Fibroblast of lung (primary cell): Measurements from ENCODE around the gene COL27A1. TPM values are rescaled to one million over a fixed set of nuclear protein-coding genes. Genes with fewer than 3 reads are reported as not detected.

Experiments
- DNase-seq, 2 donors: peaks; one replicate each; pipeline versions ENCODE4 v3.0.0 to v3.0.0-alpha.2; 2010; ENCODE audit warnings: low read depth in 2 of 2
- H2AFZ ChIP-seq: 2 replicates; pipeline ENCODE4 v1.5.1; 2012; ENCODE audit warnings: low read length, control low read depth, inconsistent platforms
- H3K27ac ChIP-seq: 2 replicates; pipeline ENCODE4 v1.5.1; 2011; ENCODE audit warnings: low read length, control low read depth; ENCODE audit not compliant: insufficient read depth
- H3K27me3 ChIP-seq: 2 replicates; pipeline ENCODE4 v1.5.1; 2011; ENCODE audit warnings: mild to moderate bottlenecking, low read length; ENCODE audit not compliant: control insufficient read depth, insufficient read depth
- H3K36me3 ChIP-seq: 2 replicates; pipeline ENCODE4 v1.5.1; 2011; ENCODE audit warnings: low read length; ENCODE audit not compliant: control insufficient read depth, insufficient read depth
- H3K4me1 ChIP-seq: 2 replicates; pipeline ENCODE4 v1.5.1; 2011; ENCODE audit warnings: low read length; ENCODE audit not compliant: control insufficient read depth, insufficient read depth; ENCODE audit errors: extremely low read depth
- H3K4me2 ChIP-seq: 2 replicates; pipeline ENCODE4 v1.5.1; 2011; ENCODE audit warnings: low read length, control low read depth; ENCODE audit not compliant: insufficient read depth; ENCODE audit errors: extremely low read depth
- H3K4me3 ChIP-seq, 4 experiments: fragments of 200-600 bp in 1 of 4; sonication (generic) in 1 of 4; replicated peaks in 1 of 4; 2 replicates each; pipeline ENCODE4 v1.5.1; 2011 to 2016; ENCODE audit warnings: low read length in 4 of 4, low read depth in 3 of 4, mild to moderate bottlenecking in 3 of 4, control low read depth in 2 of 4, inconsistent platforms in 1 of 4, mixed read lengths in 1 of 4; ENCODE audit not compliant: insufficient read depth in 1 of 4; ENCODE audit errors: control extremely low read depth in 1 of 4
- H3K79me2 ChIP-seq: 2 replicates; pipeline ENCODE4 v1.5.1; 2012; ENCODE audit warnings: mild to moderate bottlenecking, low read length, inconsistent platforms; ENCODE audit not compliant: control insufficient read depth, insufficient read depth
- H3K9ac ChIP-seq: 2 replicates; pipeline ENCODE4 v1.5.1; 2011; ENCODE audit warnings: mild to moderate bottlenecking, low read length, control low read depth; ENCODE audit not compliant: insufficient read depth
- H3K9me3 ChIP-seq: 2 replicates; pipeline ENCODE4 v1.5.1; 2012; ENCODE audit warnings: low read depth, low read length; ENCODE audit not compliant: control insufficient read depth, insufficient read depth
- H4K20me1 ChIP-seq: 2 replicates; pipeline ENCODE4 v1.5.1; 2011; ENCODE audit warnings: low read length; ENCODE audit not compliant: control insufficient read depth, insufficient read depth; ENCODE audit errors: extremely low read depth
- EZH2 ChIP-seq: IDR thresholded peaks from 2 replicates; pipeline ENCODE4 v1.5.1; 2012; ENCODE audit warnings: low read length, control low read depth, mild to moderate bottlenecking; ENCODE audit errors: missing control alignments
- polyA plus RNA-seq, 2 donors: library from polyadenylated mRNA; depleted of rRNA in 1 of 2; stranded (reverse) in 1 of 2; unstranded in 1 of 2; fragments of >200 nt; gene quantifications; 2 replicates each; pipeline ENCODE4 v1.2.1, GENCODE V29; 2011 to 2012; ENCODE audit warnings: missing spikeins in 1 of 2
- total RNA-seq: library from RNA; depleted of rRNA; stranded (reverse); fragments of >200 nt; gene quantifications from 2 replicates; pipeline ENCODE4 v1.2.1, GENCODE V29; 2014
- TF ChIP-seq, protein P1 (sequence below), 2 donors: IDR thresholded peaks in 1 of 2; conservative IDR thresholded peaks in 1 of 2; 1 replicate in 1 of 2; 2 replicates in 1 of 2; pipeline ENCODE4 v1.5.1; 2011 to 2012; ENCODE audit warnings: low read length in 2 of 2, control low read depth in 1 of 2, inconsistent platforms in 1 of 2, low read depth in 1 of 2, mild to moderate bottlenecking in 1 of 2

The COL27A1 gene
- total and polyA plus RNA-seq, 2 donors (not counting 1 experiment from before 2014, with no cell fraction given) = 2.4 to 5.4 TPM

DNA sequence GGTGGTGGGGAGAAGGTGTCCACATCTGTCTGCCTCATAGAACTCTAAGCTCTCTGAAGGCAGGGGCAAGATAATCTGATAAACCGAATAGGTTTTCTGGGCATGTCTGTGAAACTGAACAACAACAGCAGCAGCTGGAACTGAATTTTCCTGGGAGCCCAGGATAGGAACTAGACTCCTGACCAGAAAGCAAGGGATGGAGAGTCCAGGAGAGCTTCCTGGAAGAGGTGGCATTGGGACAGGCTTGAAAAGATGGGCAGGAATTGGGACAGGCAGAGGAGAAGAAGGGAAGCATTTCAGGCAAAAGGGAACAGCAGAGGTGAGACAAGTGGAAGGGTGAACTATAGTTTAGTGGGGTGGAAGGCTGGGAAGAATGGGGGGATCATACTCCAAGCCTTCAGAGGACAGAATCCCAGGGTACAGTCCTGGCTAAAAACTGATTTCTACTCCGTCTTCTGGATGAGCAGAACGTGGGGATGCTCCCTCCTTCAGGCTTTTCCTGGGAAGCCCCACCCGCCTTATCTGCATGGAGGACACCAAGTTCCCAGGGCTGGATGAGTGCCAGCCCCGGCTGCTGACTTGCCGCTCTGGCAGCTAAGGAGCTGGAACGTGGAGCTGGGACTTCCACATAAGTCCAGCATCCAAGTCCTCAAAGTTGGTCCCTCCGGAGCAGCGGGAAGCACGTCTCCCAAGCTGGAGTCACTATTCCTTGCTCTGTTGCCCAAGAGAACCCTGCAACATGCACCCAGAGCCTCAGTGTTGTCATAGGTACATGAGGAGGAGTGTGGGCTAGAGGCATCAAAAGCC, 42.4 kb upstream of the COL27A1 start:
- no peaks in the 10 kb centered on the region for H3K79me2 ChIP-seq
- DNase-seq = peak; percentile 64 to 77
- peak; percentile 33 for TF ChIP-seq EZH2
- TF ChIP-seq, protein P1, sequence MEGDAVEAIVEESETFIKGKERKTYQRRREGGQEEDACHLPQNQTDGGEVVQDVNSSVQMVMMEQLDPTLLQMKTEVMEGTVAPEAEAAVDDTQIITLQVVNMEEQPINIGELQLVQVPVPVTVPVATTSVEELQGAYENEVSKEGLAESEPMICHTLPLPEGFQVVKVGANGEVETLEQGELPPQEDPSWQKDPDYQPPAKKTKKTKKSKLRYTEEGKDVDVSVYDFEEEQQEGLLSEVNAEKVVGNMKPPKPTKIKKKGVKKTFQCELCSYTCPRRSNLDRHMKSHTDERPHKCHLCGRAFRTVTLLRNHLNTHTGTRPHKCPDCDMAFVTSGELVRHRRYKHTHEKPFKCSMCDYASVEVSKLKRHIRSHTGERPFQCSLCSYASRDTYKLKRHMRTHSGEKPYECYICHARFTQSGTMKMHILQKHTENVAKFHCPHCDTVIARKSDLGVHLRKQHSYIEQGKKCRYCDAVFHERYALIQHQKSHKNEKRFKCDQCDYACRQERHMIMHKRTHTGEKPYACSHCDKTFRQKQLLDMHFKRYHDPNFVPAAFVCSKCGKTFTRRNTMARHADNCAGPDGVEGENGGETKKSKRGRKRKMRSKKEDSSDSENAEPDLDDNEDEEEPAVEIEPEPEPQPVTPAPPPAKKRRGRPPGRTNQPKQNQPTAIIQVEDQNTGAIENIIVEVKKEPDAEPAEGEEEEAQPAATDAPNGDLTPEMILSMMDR (conservative IDR thresholded peaks at IDR 0.05 in 1 of 2, IDR thresholded peaks at IDR 0.05 in 1 of 2; ENCODE audit: low read depth in 1 of 2, low read length in 2 of 2) = no peak
- no peak overlapping the region for H3K9ac ChIP-seq
- no peaks in the 10 kb centered on the region for H3K36me3 ChIP-seq
- H4K20me1 ChIP-seq = no peaks in the 10 kb centered on the region
- no peaks in the 10 kb centered on the region for H3K9me3 ChIP-seq
- H2AFZ ChIP-seq = no peak overlapping the region
- no peak overlapping the region for H3K4me2 ChIP-seq
- no peak overlapping the region for H3K4me3 ChIP-seq
- H3K27me3 ChIP-seq = peaks cover 5% of the 10 kb centered on the region
- H3K27ac ChIP-seq = no peak overlapping the region
- H3K4me1 ChIP-seq = peaks cover 2% of the 10 kb centered on the region

DNA sequence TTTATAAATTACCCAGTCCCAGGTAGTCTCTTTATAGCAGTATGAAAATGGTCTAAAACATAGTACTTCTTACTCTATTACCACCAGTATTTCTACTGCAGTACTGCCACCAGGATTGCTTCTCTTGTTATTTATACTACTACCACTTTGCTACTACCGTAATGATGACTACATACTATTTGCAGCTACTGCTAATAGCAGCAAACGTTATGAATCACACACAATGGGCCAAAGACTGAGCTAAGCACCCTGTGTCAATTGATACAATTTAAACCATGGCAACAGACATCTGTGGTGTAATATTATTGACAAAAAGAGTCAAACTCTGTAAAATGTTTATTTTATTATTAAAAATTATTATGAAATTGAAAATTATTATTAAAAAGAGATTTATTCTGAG, 41.0 kb upstream of the COL27A1 start:
- no peak for TF ChIP-seq EZH2
- TF ChIP-seq, protein P1 (conservative IDR thresholded peaks at IDR 0.05 in 1 of 2, IDR thresholded peaks at IDR 0.05 in 1 of 2; ENCODE audit: low read depth in 1 of 2, low read length in 2 of 2) = no peak
- DNase-seq = peak in 1 of 2 donors; percentile 47
- H3K79me2 ChIP-seq = no peaks in the 10 kb centered on the region

DNA sequence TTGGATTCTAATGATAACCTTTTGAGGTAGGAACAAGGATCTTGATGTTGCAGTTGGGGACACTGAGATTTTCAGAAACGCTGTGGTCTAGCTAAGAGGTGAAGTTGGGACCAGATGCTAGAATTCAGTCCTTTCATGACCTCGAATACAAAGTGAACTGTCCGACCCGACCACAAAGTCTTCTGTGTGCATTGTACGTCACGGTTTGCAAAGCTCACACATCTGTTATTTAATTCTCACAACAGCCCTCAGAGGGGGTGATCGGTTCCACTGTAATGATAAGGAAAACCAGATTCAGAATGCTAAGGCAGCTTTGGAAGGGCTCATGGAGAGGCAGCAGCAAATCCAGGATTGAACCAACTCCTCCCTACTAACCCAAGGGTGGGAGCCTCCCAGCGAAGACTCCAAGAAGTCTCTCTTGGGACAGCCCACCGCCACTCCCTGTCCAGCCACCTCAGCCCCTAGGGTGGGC, 39.6 kb upstream of the COL27A1 start:
- no peak for DNase-seq
- Histone ChIP-seq H3K9ac (no peak overlapping the region), H3K36me3 (no peaks in the 10 kb centered on the region), H4K20me1 (no peaks in the 10 kb centered on the region), H3K9me3 (no peaks in the 10 kb centered on the region), H2AFZ (no peak overlapping the region), H3K27ac (no peak overlapping the region), H3K79me2 (no peaks in the 10 kb centered on the region), H3K4me2 (no peak overlapping the region), H3K27me3 (peaks cover 19% of the 10 kb centered on the region), H3K4me3 (no peak overlapping the region), H3K4me1 (peaks cover 2% of the 10 kb centered on the region)
- TF ChIP-seq, protein P1 (conservative IDR thresholded peaks at IDR 0.05 in 1 of 2, IDR thresholded peaks at IDR 0.05 in 1 of 2; ENCODE audit: low read depth in 1 of 2, low read length in 2 of 2) = no peak
- TF ChIP-seq EZH2 = no peak

More for the DNA sequence above, 41.0 kb upstream of the COL27A1 start:
- no peak overlapping the region for H3K4me3 ChIP-seq
- no peak overlapping the region for H2AFZ ChIP-seq
- H3K27me3 ChIP-seq = peaks cover 8% of the 10 kb centered on the region
- H3K4me2 ChIP-seq = no peak overlapping the region
- peaks cover 2% of the 10 kb centered on the region for H3K4me1 ChIP-seq
- H3K27ac ChIP-seq = no peak overlapping the region
- no peaks in the 10 kb centered on the region for H4K20me1 ChIP-seq
- H3K36me3 ChIP-seq = no peaks in the 10 kb centered on the region
- H3K9me3 ChIP-seq = no peaks in the 10 kb centered on the region
- no peak overlapping the region for H3K9ac ChIP-seq
